Measurements from ENCODE around the gene PRIMA1.

DNA sequence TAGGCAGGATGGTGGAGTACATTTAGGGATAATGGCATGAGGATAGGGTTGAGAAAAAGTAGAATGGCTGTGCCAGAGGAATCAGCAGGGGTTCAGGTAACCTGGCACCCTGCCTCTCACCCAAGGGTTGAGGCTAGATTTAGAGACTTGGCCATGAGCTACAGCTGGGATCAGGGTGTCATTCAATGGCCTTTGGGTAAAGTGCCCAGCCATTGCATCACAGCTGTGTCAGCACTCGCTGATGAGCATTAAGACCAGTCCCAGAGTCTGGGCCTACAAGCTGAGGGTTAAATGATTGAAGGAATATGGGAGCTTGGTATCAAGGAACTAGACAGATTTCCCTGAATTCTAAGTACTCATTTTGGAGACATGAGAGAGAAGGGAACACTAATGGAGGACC lies 113.9 kb downstream of the PRIMA1 start:
- no peak for TF ChIP-seq EP300 (IDR thresholded peaks at IDR 0.05; ENCODE audit: low read length)
- TF ChIP-seq FOXM1 (IDR thresholded peaks at IDR 0.05; ENCODE audit: low read depth) = no peak
- no peak for TF ChIP-seq FOXM1 (CRISPR knock-in tag; IDR thresholded peaks at IDR 0.05; ENCODE audit: low read depth)
- no peak for TF ChIP-seq ZNF561 (CRISPR knock-in tag; conservative IDR thresholded peaks at IDR 0.05)
- TF ChIP-seq, protein P1, sequence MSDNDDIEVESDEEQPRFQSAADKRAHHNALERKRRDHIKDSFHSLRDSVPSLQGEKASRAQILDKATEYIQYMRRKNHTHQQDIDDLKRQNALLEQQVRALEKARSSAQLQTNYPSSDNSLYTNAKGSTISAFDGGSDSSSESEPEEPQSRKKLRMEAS (CRISPR knock-in tag; IDR thresholded peaks at IDR 0.05) = no peak
- no peak for TF ChIP-seq JUN (IDR thresholded peaks at IDR 0.05; ENCODE audit: borderline replicate concordance, low read depth, low read length)
- TF ChIP-seq JUN (CRISPR knock-in tag; IDR thresholded peaks at IDR 0.05; ENCODE audit: borderline replicate concordance) = no peak
- no peak for TF ChIP-seq KDM1A (IDR thresholded peaks at IDR 0.05)
- TF ChIP-seq, protein P2, sequence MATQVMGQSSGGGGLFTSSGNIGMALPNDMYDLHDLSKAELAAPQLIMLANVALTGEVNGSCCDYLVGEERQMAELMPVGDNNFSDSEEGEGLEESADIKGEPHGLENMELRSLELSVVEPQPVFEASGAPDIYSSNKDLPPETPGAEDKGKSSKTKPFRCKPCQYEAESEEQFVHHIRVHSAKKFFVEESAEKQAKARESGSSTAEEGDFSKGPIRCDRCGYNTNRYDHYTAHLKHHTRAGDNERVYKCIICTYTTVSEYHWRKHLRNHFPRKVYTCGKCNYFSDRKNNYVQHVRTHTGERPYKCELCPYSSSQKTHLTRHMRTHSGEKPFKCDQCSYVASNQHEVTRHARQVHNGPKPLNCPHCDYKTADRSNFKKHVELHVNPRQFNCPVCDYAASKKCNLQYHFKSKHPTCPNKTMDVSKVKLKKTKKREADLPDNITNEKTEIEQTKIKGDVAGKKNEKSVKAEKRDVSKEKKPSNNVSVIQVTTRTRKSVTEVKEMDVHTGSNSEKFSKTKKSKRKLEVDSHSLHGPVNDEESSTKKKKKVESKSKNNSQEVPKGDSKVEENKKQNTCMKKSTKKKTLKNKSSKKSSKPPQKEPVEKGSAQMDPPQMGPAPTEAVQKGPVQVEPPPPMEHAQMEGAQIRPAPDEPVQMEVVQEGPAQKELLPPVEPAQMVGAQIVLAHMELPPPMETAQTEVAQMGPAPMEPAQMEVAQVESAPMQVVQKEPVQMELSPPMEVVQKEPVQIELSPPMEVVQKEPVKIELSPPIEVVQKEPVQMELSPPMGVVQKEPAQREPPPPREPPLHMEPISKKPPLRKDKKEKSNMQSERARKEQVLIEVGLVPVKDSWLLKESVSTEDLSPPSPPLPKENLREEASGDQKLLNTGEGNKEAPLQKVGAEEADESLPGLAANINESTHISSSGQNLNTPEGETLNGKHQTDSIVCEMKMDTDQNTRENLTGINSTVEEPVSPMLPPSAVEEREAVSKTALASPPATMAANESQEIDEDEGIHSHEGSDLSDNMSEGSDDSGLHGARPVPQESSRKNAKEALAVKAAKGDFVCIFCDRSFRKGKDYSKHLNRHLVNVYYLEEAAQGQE (IDR thresholded peaks at IDR 0.05; ENCODE audit: borderline replicate concordance) = no peak
- TF ChIP-seq, protein P2 (CRISPR knock-in tag; IDR thresholded peaks at IDR 0.05; ENCODE audit: low read depth) = no peak
- TF ChIP-seq, protein P3, sequence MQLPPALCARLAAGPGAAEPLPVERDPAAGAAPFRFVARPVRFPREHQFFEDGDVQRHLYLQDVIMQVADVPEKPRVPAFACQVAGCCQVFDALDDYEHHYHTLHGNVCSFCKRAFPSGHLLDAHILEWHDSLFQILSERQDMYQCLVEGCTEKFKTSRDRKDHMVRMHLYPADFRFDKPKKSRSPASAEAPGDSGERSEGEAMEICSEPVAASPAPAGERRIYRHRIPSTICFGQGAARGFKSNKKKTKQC (CRISPR knock-in tag; IDR thresholded peaks at IDR 0.05) = no peak
- no peak for TF ChIP-seq HNRNPL (IDR thresholded peaks at IDR 0.05; ENCODE audit: low read depth, low read length)
- TF ChIP-seq RNF2 (IDR thresholded peaks at IDR 0.05) = no peak
